HFFc6 (cell line): ENCODE results near the gene SOX10. TPM values are rescaled to one million over a fixed set of nuclear protein-coding genes. Genes with fewer than 3 reads are reported as not detected.

Source experiments
- DNase-seq: peaks from one replicate; pipeline ENCODE4 v3.0.0-alpha.2; 2018
- H3K27ac Mint-ChIP-seq: 2 replicates; pipeline ENCODE4 v1.8.0; 2020; ENCODE audit warnings: mild to moderate bottlenecking, mixed read lengths
- H3K27me3 Mint-ChIP-seq: 2 replicates; pipeline ENCODE4 v1.8.0; 2021; ENCODE audit warnings: mild to moderate bottlenecking, moderate library complexity, mixed read lengths; ENCODE audit not compliant: insufficient read depth
- H3K36me3 Mint-ChIP-seq: 2 replicates; pipeline ENCODE4 v1.8.0; 2021; ENCODE audit warnings: low read depth, mixed read lengths
- H3K4me1 Mint-ChIP-seq: 2 replicates; pipeline ENCODE4 v1.8.0; 2020; ENCODE audit warnings: low read depth, mixed read lengths
- H3K4me3 Mint-ChIP-seq: 2 replicates; pipeline ENCODE4 v1.8.0; 2020; ENCODE audit warnings: mild to moderate bottlenecking, moderate library complexity, mixed read lengths
- H3K9me3 Mint-ChIP-seq: 2 replicates; pipeline ENCODE4 v1.8.0; 2020; ENCODE audit warnings: mild to moderate bottlenecking, mixed read lengths
- total RNA-seq, 6 experiments: library from RNA; stranded (reverse); fragmentation: NEBNext Ultra II Directional; extraction: Animal tissue kit (Norgen Biotek cat#: 25700); gene quantifications; 2 replicates in 1 of 6; 3 replicates in 5 of 6; pipeline ENCODE4 v1.2.3, GENCODE V29; 2021
- TF ChIP-seq, protein P1 (sequence below): fragments of 200-600 bp; sonication (generic); IDR thresholded peaks from 2 replicates; pipeline ENCODE4 v1.5.0; 2021; ENCODE audit warnings: antibody characterized with exemption, mild to moderate bottlenecking

Gene SOX10
- total RNA-seq, 6 experiments from 2014 or later, result not detected

DNA sequence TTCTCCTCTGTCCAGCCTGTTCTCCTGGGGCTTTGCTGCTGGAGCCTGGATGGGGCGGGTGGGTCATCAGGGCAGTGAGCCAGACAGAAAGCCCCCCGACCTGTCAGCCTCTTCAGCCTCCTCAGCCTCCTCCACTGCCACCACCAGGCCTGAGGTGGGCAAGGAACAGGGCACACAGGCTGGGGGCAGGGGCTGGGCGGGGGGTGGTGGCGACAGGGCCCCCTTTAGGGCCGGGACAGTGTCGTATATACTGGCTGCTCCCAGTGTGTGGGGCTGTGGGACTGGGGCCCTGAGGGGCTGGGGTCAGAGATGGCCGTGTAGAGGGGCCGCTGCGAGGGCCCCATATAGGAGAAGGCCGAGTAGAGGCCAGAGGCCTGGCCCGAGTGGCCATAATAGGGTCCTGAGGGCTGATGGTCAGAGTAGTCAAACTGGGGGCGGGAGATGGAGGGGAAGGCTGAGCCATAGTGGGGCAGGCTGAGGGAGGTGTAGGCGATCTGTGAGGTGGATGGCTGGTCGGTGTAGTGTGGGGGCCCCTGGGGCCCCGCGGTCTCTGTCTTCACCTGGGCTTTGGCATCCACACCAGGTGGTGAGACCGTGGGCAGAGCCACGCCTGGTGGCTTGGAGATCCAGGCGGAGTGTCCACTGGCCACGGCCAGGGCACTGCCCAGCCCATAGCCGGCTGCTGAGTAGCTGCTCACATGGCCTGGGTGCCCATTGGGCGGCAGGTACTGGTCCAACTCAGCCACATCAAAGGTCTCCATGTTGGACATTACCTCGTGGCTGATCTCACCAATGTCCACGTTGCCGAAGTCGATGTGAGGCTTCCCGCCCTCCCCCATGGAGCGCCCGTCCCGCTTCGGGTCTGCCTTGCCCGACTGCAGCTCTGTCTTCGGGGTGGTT lies 10.8 kb downstream of the SOX10 start:
- H3K9me3 Mint-ChIP-seq, result no peaks in the 10 kb centered on the region
- H3K4me3 Mint-ChIP-seq, result no peak overlapping the region
- peaks cover 2% of the 10 kb centered on the region; the same call in 1 of the 2 replicates for H3K27me3 Mint-ChIP-seq
- no peak for DNase-seq
- TF ChIP-seq, protein P1, sequence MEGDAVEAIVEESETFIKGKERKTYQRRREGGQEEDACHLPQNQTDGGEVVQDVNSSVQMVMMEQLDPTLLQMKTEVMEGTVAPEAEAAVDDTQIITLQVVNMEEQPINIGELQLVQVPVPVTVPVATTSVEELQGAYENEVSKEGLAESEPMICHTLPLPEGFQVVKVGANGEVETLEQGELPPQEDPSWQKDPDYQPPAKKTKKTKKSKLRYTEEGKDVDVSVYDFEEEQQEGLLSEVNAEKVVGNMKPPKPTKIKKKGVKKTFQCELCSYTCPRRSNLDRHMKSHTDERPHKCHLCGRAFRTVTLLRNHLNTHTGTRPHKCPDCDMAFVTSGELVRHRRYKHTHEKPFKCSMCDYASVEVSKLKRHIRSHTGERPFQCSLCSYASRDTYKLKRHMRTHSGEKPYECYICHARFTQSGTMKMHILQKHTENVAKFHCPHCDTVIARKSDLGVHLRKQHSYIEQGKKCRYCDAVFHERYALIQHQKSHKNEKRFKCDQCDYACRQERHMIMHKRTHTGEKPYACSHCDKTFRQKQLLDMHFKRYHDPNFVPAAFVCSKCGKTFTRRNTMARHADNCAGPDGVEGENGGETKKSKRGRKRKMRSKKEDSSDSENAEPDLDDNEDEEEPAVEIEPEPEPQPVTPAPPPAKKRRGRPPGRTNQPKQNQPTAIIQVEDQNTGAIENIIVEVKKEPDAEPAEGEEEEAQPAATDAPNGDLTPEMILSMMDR, result no peak
- H3K4me1 Mint-ChIP-seq, result no peaks in the 10 kb centered on the region
- no peak overlapping the region for H3K27ac Mint-ChIP-seq
- H3K36me3 Mint-ChIP-seq, result peaks cover 17% of the 10 kb centered on the region

GRCh38 chr22:37972527-37972926 lies 11.8 kb downstream of the SOX10 start:
- DNase-seq, result no peak
- TF ChIP-seq, protein P1, result no peak
- Mint-ChIP-seq H3K27ac (no peak overlapping the region), H3K4me1 (no peaks in the 10 kb centered on the region), H3K4me3 (no peak overlapping the region), H3K9me3 (no peaks in the 10 kb centered on the region), H3K27me3 (peaks cover 2% of the 10 kb centered on the region; the same call in 1 of the 2 replicates), H3K36me3 (peaks cover 21% of the 10 kb centered on the region)

- 0 out of 2 replicates have a peak, but pooled peaks cover 5% of the 10 kb centered on the region for H3K4me1 Mint-ChIP-seq
- H3K9me3 Mint-ChIP-seq, result no peaks in the 10 kb centered on the region
- H3K36me3 Mint-ChIP-seq, result peaks cover 28% of the 10 kb centered on the region
- H3K27ac Mint-ChIP-seq, result no peak overlapping the region
- TF ChIP-seq, protein P1, result no peak
- DNase-seq, result no peak
- no peak overlapping the region for H3K4me3 Mint-ChIP-seq
- H3K27me3 Mint-ChIP-seq, result peaks cover 2% of the 10 kb centered on the region; the same call in 1 of the 2 replicates
Measured at GRCh38 chr22:37971475-37972434, 12.6 kb downstream of the SOX10 start.

DNA sequence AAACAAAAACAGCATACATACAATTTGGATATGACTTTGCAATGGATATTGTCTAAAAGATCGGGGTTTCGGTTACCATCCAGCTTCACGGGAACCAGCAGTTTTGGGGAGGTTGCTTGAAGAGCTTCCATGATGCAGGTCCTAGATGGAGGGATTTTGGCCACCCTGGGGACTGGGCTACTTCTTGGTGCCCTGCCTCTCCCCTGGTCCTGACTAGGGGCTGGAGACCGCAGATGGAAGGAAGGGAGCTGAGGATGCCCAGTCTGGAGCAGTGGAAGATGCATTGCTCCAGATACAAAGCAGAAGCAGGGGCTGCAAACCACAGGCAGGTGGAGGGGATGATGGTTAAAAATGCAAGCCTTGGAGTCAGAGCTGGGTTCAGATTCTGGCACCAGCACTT lies 13.5 kb downstream of the SOX10 start:
- peaks cover 9% of the 10 kb centered on the region for H3K4me1 Mint-ChIP-seq
- H3K27me3 Mint-ChIP-seq, result peaks cover 2% of the 10 kb centered on the region; the same call in 1 of the 2 replicates
- no peak for DNase-seq
- peaks cover 31% of the 10 kb centered on the region for H3K36me3 Mint-ChIP-seq
- H3K4me3 Mint-ChIP-seq, result no peak overlapping the region
- TF ChIP-seq, protein P1, result no peak
- H3K27ac Mint-ChIP-seq, result no peak overlapping the region
- H3K9me3 Mint-ChIP-seq, result no peaks in the 10 kb centered on the region

DNA sequence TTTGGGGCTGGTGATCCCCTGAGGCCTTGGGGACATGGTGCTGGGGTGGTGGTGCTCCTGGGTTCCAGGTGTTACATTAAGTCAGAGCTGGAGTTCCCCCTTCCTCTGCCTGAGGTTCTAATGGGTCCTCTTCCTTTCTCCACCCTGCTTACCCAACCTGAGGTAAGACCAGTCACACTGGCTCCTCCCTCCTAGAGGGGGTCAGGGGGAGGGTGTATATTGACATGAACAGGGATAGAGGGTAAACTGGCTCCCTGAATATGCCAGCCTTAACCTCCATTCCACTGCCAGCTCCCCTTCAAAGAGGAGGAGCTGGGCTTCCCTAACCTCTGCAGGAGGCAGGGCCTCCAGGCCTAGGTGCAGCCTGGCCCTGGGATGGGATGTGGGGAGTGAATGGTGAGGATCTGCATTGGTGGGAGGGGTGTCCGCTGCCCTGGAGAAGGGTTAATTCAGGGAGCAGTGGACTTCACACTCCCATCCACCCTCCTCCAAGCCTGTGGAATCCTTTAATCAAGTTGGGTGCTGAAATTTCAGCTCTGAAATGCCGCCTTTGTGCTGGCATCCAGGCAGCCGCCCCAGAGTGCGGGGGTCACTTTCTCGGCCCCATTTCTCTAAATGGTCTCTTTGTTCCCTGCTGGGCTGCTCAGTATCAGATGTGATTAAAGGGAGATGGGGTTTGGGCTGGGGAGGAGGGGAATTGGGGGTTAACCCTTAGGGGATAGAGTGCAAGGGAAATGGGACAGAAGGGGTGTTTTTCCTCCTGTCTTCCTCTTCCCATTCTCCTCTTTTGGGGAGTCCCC lies 15.7 kb downstream of the SOX10 start:
- no peak overlapping the region for H3K4me3 Mint-ChIP-seq
- peaks cover 23% of the 10 kb centered on the region for H3K36me3 Mint-ChIP-seq
- H3K27me3 Mint-ChIP-seq, result peaks cover 2% of the 10 kb centered on the region; the same call in 1 of the 2 replicates
- H3K27ac Mint-ChIP-seq, result no peak overlapping the region
- no peak for DNase-seq
- H3K4me1 Mint-ChIP-seq, result peaks cover 19% of the 10 kb centered on the region
- TF ChIP-seq, protein P1, result no peak
- H3K9me3 Mint-ChIP-seq, result no peaks in the 10 kb centered on the region
